Measurements from ENCODE around the gene EFCAB13.
"Not testable (repeated sequence)": the region's sequence is repeated elsewhere in the genome, so short reads cannot be mapped to it uniquely, and the experiment has no call there.

The EFCAB13 gene

DNA sequence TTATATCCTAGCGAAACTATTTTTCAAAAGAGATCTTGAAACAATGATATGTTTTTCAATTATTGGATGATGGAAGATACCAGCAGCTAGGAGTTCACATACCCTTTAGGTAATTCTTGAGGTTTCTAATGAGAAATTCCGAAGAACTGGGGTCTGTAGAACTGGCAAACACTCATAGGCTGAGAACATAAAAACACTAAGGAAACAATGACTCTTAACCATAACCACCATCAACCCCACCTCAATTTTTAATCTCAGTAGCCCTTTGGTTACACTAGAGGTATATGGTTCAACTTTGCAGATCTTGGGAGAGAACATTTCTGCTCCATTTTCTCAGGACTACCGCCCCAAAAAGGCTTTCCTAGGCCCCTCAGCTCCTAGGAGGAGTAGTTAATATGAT, 141.4 kb downstream of the EFCAB13 start:
- Histone ChIP-seq H4K20me1 (ENCODE audit: insufficient read depth) (no peaks in the 10 kb centered on the region), H3K36me3 (ENCODE audit: insufficient read depth) (no peaks in the 10 kb centered on the region), H3K79me2 (ENCODE audit: insufficient read depth, low read depth) (no peaks in the 10 kb centered on the region), H3K4me3 (IDR thresholded peaks at IDR 0.05; ENCODE audit: insufficient read depth, low read depth, low read length) (no peak overlapping the region), H3K4me2 (no peak overlapping the region), H3K27ac (no peak overlapping the region), H3K9ac (no peak overlapping the region), H3K27me3 (ENCODE audit: insufficient read depth, low read depth) (no peaks in the 10 kb centered on the region), H3K4me1 (ENCODE audit: low read depth, poor library complexity, severe bottlenecking) (no peaks in the 10 kb centered on the region), H2AFZ (ENCODE audit: low read depth) (no peak overlapping the region)
- TF ChIP-seq, protein P1, sequence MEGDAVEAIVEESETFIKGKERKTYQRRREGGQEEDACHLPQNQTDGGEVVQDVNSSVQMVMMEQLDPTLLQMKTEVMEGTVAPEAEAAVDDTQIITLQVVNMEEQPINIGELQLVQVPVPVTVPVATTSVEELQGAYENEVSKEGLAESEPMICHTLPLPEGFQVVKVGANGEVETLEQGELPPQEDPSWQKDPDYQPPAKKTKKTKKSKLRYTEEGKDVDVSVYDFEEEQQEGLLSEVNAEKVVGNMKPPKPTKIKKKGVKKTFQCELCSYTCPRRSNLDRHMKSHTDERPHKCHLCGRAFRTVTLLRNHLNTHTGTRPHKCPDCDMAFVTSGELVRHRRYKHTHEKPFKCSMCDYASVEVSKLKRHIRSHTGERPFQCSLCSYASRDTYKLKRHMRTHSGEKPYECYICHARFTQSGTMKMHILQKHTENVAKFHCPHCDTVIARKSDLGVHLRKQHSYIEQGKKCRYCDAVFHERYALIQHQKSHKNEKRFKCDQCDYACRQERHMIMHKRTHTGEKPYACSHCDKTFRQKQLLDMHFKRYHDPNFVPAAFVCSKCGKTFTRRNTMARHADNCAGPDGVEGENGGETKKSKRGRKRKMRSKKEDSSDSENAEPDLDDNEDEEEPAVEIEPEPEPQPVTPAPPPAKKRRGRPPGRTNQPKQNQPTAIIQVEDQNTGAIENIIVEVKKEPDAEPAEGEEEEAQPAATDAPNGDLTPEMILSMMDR (conservative IDR thresholded peaks at IDR 0.05; ENCODE audit: low read depth, low read length) = no peak

DNA sequence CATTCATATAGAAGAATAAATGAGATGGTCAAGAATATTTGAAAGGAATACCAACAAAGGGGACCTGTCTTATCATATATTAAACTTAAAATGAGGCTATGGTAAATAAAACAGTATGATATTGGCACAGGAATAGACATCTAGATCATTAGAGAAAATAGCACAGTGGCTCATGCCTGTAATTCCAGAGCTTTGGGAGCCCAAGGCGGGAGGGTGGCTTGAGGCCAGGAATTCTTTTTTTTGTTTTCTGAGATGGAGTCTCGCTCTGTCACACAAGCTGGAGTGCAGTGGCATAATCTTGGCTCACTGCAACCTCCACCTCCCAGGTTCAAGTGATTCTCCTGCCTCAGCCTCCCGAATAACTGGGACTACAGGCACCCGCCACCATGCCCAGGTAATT, 143.2 kb downstream of the EFCAB13 start:
- H3K9ac ChIP-seq; H3K4me2 ChIP-seq; H2AFZ ChIP-seq (ENCODE audit: low read depth); H3K4me3 ChIP-seq (IDR thresholded peaks at IDR 0.05; ENCODE audit: insufficient read depth, low read depth, low read length); H3K4me1 ChIP-seq (ENCODE audit: low read depth, poor library complexity, severe bottlenecking); H3K27ac ChIP-seq; H3K36me3 ChIP-seq (ENCODE audit: insufficient read depth); H3K79me2 ChIP-seq (ENCODE audit: insufficient read depth, low read depth); H3K27me3 ChIP-seq (ENCODE audit: insufficient read depth, low read depth); H4K20me1 ChIP-seq (ENCODE audit: insufficient read depth): not testable (repeated sequence)

DNA sequence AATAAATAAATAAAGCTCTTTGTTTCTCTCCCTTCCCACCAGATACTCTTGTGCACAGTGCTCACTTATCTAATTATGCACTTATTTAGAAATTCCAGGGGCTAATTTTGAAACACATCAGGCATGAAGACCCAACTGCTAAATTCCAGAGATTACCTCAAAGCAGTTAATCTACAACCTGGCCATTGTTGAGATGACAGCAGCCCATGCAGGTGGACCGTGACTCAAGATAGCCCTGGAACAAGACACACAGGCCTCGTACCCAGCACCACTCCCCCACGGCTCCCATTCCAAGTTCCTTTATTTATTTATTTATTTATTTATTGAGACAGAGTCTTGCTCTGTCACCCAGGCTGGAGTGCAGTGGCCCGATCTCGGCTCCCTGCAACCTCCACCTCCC, 147.1 kb downstream of the EFCAB13 start:
- H3K4me3 ChIP-seq (IDR thresholded peaks at IDR 0.05; ENCODE audit: insufficient read depth, low read depth, low read length) = no peak overlapping the region
- H4K20me1 ChIP-seq (ENCODE audit: insufficient read depth) = no peaks in the 10 kb centered on the region
- H3K27ac ChIP-seq = no peak overlapping the region
- H3K79me2 ChIP-seq (ENCODE audit: insufficient read depth, low read depth) = no peaks in the 10 kb centered on the region
- no peaks in the 10 kb centered on the region for H3K27me3 ChIP-seq (ENCODE audit: insufficient read depth, low read depth)
- TF ChIP-seq, protein P1 (conservative IDR thresholded peaks at IDR 0.05; ENCODE audit: low read depth, low read length) = no peak
- no peak overlapping the region for H3K4me2 ChIP-seq
- H3K9ac ChIP-seq = no peak overlapping the region
- no peaks in the 10 kb centered on the region for H3K4me1 ChIP-seq (ENCODE audit: low read depth, poor library complexity, severe bottlenecking)
- H2AFZ ChIP-seq (ENCODE audit: low read depth) = no peak overlapping the region
- H3K36me3 ChIP-seq (ENCODE audit: insufficient read depth) = no peaks in the 10 kb centered on the region

DNA sequence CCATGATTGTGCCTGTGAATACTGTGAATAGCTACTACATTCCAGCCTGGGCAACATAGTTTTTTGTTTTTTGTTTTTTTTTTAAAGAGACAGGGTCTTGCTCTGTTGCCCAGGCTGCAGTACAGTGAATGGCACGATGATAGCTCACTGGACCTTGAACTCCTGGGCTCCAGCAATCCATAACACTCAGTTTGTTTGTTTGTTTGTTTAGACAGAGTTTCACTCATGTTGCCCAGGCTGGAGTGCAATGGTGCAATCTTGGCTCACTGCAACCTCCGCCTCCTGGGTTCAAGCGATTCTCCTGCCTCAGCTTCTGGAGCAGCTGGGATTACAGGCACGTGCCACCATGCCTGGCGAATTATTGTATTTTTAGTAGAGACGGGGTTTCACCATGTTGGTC, 148.3 kb downstream of the EFCAB13 start:
- not testable (repeated sequence) for H2AFZ ChIP-seq (ENCODE audit: low read depth); H3K79me2 ChIP-seq (ENCODE audit: insufficient read depth, low read depth); H3K4me3 ChIP-seq (IDR thresholded peaks at IDR 0.05; ENCODE audit: insufficient read depth, low read depth, low read length); H3K36me3 ChIP-seq (ENCODE audit: insufficient read depth); H3K27ac ChIP-seq; H3K9ac ChIP-seq; H4K20me1 ChIP-seq (ENCODE audit: insufficient read depth); H3K27me3 ChIP-seq (ENCODE audit: insufficient read depth, low read depth); H3K4me1 ChIP-seq (ENCODE audit: low read depth, poor library complexity, severe bottlenecking); H3K4me2 ChIP-seq

All from KMS-11 (cell line).